Stimulated activated CD4-positive, alpha-beta T cell treated with anti-CD3 and anti-CD28 coated beads, Interleukin-12 subunit alpha, Interleukin-12 subunit beta, amount 100 ng/mL, for 4 hours (primary cell): Measurements from ENCODE around the gene RPLP1.

Experiments used
- DNase-seq: peaks from one replicate; pipeline ENCODE4 v3.0.0-alpha.2; 2020

RPLP1 gene

GRCh38 chr15:69452692-69453521 lies at the start of gene RPLP1:
TSS of gene RPLP1 (plus strand) at chr15:69452818. CDS start at chr15:69452949, 131 bp downstream.
- DNase-seq: peak; percentile 94

- DNase-seq: no peak
These were observed 49.0 kb upstream of the RPLP1 start for GRCh38 chr15:69403594-69403993.

- no peak for DNase-seq
These were observed 47.5 kb upstream of the RPLP1 start for GRCh38 chr15:69405110-69405509.

GRCh38 chr15:69407719-69408400 lies 44.8 kb upstream of the RPLP1 start:
- DNase-seq: no peak

- no peak for DNase-seq
These were observed 43.8 kb upstream of the RPLP1 start for GRCh38 chr15:69408841-69409240.

- peak; percentile 13 for DNase-seq
These were observed 42.3 kb upstream of the RPLP1 start for GRCh38 chr15:69410248-69410874.

- no peak for DNase-seq
These were observed 40.3 kb upstream of the RPLP1 start for GRCh38 chr15:69412274-69412673.

- no peak for DNase-seq
These were observed 39.9 kb upstream of the RPLP1 start for GRCh38 chr15:69412701-69413100.

GRCh38 chr15:69413822-69414700 lies 38.6 kb upstream of the RPLP1 start, which contains the start of gene KIF23:
TSS of gene KIF23 (plus strand) at chr15:69414349. CDS start at chr15:69414466, 117 bp downstream.
- peak; percentile 91 for DNase-seq

- DNase-seq: peak; percentile 9
These were observed 37.9 kb upstream of the RPLP1 start for GRCh38 chr15:69414701-69415167.

- DNase-seq: no peak
These were observed 37.2 kb upstream of the RPLP1 start for GRCh38 chr15:69415381-69415780.

- DNase-seq: no peak
These were observed 35.0 kb upstream of the RPLP1 start for GRCh38 chr15:69417581-69417980.

GRCh38 chr15:69421498-69421897 lies 31.1 kb upstream of the RPLP1 start:
- no peak for DNase-seq

- no peak for DNase-seq
These were observed 30.2 kb upstream of the RPLP1 start for GRCh38 chr15:69422336-69422895.

GRCh38 chr15:69424001-69424400 lies 28.6 kb upstream of the RPLP1 start:
- no peak for DNase-seq

- no peak for DNase-seq
These were observed 27.7 kb upstream of the RPLP1 start for GRCh38 chr15:69424748-69425413.

- no peak for DNase-seq
These were observed 18.8 kb upstream of the RPLP1 start for GRCh38 chr15:69433831-69434230.

- no peak for DNase-seq
These were observed 18.4 kb upstream of the RPLP1 start for GRCh38 chr15:69434238-69434637.

- no peak for DNase-seq
These were observed 17.9 kb upstream of the RPLP1 start for GRCh38 chr15:69434679-69435078.

- no peak for DNase-seq
These were observed 16.6 kb upstream of the RPLP1 start for GRCh38 chr15:69435985-69436384.

- DNase-seq: no peak
These were observed 15.7 kb upstream of the RPLP1 start for GRCh38 chr15:69436951-69437350.

- no peak for DNase-seq
These were observed 13.0 kb upstream of the RPLP1 start for GRCh38 chr15:69439623-69440022.
